Tibial artery (tissue), 4 donors: ENCODE data around the gene CHD9.

ENCODE experiments used
- DNase-seq, 2 donors: peaks; one replicate each; pipeline ENCODE4 v3.0.0-alpha.2; 2019
- H3K27ac ChIP-seq, 2 donors: fragments of 200-600 bp; sonication (generic) in 1 of 2; 1 replicate in 1 of 2; 2 replicates in 1 of 2; pipeline ENCODE4 v1.5.1; 2018 to 2019; ENCODE audit warnings: mild to moderate bottlenecking in 1 of 2
- H3K27me3 ChIP-seq, 2 donors: fragments of 200-600 bp; sonication (generic) in 1 of 2; one replicate each; pipeline versions ENCODE4 v1.5.1 to v1.6.0; 2016 to 2019
- H3K36me3 ChIP-seq, 3 donors: fragments of 200-600 bp; sonication (generic) in 2 of 3; one replicate each; pipeline ENCODE4 v1.5.1; 2016 to 2019; ENCODE audit warnings: mild to moderate bottlenecking in 2 of 3
- H3K4me1 ChIP-seq, 4 donors: fragments of 200-600 bp; sonication (generic) in 2 of 4; 1 replicate in 3 of 4; 2 replicates in 1 of 4; pipeline ENCODE4 v1.5.1; 2016 to 2019
- H3K4me3 ChIP-seq, 2 donors: fragments of 200-600 bp; sonication (generic) in 1 of 2; 1 replicate in 1 of 2; 2 replicates in 1 of 2; pipeline ENCODE4 v1.5.1; 2018 to 2019; ENCODE audit warnings: mild to moderate bottlenecking in 2 of 2
- H3K9me3 ChIP-seq, 3 donors: fragments of 200-600 bp; sonication (generic) in 1 of 3; one replicate each; pipeline ENCODE4 v1.5.1; 2016 to 2019
- intact Hi-C: fragments of 100-400 bp; cut with DNase I; formaldehyde crosslinking; loops from one replicate; pipeline ENCODE4 v1.15.0; 2023; ENCODE audit warnings: low total_unique reads
- TF ChIP-seq, protein P1 (sequence below), 2 experiments: fragments of 200-600 bp in 1 of 2; fragments of 450-650 bp in 1 of 2; IDR thresholded peaks; one replicate each; pipeline ENCODE4 v1.5.1; 2017 to 2019; ENCODE audit warnings: antibody characterized with exemption in 2 of 2, mild to moderate bottlenecking in 1 of 2, moderate library complexity in 1 of 2

Gene CHD9

DNA sequence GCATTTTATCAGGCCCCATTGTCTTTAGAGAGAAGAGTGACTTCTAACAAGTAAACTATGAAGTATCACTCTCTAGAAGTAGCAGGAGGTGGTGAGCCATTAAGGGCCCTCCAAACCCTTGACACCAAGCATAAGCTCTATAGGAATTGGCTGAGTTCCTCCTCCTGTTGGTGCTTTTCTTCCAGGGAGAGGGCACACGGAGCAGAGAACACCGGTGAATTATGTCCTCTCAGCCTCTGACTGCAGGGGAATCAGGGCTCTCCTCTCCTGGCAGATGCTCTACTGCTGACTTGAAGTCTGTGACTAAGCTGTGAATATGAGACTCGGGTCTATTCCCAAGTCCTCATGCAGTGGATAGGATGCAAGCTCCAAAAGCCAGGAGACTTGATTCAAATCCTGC lies 32.3 kb downstream of the CHD9 start:
- peaks cover 0 to 73% (median 39%) of the 10 kb centered on the region in 4 donors for H3K4me1 ChIP-seq
- intact Hi-C loops: no loop called here

DNA sequence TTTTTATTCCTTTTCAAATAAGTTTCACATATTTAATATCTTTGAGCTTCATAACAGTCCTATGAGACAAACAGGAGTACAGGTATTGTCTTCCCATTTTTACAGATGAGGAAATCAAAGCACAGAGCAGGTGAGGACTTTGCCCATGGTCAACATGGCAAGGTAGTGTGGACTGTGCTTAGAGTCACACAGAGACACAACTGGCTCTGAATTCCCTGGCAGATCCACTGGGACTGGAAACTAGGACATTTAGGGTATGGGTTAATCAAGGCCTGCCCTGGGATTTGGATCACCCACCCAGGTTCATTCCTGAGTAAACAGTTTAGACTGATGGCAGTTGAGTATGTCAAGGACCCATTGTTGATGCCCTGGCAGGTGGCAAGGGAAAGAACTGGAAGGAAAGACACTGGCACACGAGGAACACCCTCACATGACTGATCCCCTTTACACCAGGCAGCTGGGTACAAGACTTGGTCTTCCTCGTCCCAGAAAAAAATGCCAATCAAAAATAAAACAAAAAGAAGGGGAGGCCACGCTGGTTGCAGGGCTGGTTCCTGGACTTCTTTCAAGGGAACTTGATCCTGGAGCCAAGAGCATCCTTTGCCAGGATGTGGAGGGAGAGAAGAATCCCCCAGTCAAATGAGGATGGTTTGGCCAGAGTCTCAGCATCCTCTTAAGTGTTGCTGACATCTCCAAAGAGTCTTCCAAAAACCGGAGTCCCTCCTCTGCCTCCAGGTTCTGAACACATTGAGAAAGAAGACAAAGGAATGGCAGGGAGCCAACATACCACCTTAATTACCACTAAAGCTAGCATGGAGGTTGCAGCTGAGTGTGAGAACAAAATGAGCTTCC lies 34.9 kb downstream of the CHD9 start:
- no peak for DNase-seq
- TF ChIP-seq, protein P1, sequence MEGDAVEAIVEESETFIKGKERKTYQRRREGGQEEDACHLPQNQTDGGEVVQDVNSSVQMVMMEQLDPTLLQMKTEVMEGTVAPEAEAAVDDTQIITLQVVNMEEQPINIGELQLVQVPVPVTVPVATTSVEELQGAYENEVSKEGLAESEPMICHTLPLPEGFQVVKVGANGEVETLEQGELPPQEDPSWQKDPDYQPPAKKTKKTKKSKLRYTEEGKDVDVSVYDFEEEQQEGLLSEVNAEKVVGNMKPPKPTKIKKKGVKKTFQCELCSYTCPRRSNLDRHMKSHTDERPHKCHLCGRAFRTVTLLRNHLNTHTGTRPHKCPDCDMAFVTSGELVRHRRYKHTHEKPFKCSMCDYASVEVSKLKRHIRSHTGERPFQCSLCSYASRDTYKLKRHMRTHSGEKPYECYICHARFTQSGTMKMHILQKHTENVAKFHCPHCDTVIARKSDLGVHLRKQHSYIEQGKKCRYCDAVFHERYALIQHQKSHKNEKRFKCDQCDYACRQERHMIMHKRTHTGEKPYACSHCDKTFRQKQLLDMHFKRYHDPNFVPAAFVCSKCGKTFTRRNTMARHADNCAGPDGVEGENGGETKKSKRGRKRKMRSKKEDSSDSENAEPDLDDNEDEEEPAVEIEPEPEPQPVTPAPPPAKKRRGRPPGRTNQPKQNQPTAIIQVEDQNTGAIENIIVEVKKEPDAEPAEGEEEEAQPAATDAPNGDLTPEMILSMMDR (IDR thresholded peaks at IDR 0.05): no peak
- peak overlapping the region; percentile 78 to 86 for H3K27ac ChIP-seq
- H3K4me3 ChIP-seq: peak overlapping the region in 1 of 2 donors; percentile 16
- peaks cover 0 to 78% (median 58%) of the 10 kb centered on the region in 4 donors for H3K4me1 ChIP-seq
- no peaks in the 10 kb centered on the region for H3K27me3 ChIP-seq
- H3K9me3 ChIP-seq: no peaks in the 10 kb centered on the region
- intact Hi-C loops: loop anchor here (2.0 kb wide), 1 partner anchor 41 kb away; no protein-coding TSS in a partner anchor
- H3K36me3 ChIP-seq: no peaks in the 10 kb centered on the region

More for the DNA sequence above, 32.3 kb downstream of the CHD9 start:
- H3K27me3 ChIP-seq: no peaks in the 10 kb centered on the region
- no peaks in the 10 kb centered on the region for H3K9me3 ChIP-seq
- no peaks in the 10 kb centered on the region for H3K36me3 ChIP-seq
- TF ChIP-seq, protein P1 (IDR thresholded peaks at IDR 0.05): no peak
- peak overlapping the region in 1 of 2 donors; percentile 13 for H3K27ac ChIP-seq
- no peak for DNase-seq
- H3K4me3 ChIP-seq: no peak overlapping the region

DNA sequence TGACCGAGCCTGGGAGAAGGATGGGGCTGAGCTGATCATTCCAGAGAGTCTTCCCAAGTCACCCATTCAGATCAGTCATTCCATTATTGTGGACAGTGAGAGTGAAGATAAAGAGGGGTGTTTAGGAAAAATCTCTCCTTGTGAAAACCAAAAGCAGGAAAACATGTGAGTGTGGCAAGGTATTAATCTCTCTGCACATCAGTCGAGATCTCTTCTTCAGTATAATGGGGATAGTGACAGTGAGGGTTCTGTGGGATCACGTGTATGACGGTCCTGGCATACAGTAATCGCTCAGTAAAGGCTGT lies 35.4 kb downstream of the CHD9 start:
- Histone ChIP-seq H3K4me1 (peaks cover 0 to 75% (median 57%) of the 10 kb centered on the region in 4 donors), H3K36me3 (no peaks in the 10 kb centered on the region), H3K27ac (peak overlapping the region; percentile 78 to 86), H3K9me3 (no peaks in the 10 kb centered on the region), H3K4me3 (peak overlapping the region; percentile 16 to 36), H3K27me3 (no peaks in the 10 kb centered on the region)
- no peak for DNase-seq
- TF ChIP-seq, protein P1 (IDR thresholded peaks at IDR 0.05): no peak
- intact Hi-C loops: loop anchor here (2.0 kb wide), 1 partner anchor 41 kb away; no protein-coding TSS in a partner anchor

DNA sequence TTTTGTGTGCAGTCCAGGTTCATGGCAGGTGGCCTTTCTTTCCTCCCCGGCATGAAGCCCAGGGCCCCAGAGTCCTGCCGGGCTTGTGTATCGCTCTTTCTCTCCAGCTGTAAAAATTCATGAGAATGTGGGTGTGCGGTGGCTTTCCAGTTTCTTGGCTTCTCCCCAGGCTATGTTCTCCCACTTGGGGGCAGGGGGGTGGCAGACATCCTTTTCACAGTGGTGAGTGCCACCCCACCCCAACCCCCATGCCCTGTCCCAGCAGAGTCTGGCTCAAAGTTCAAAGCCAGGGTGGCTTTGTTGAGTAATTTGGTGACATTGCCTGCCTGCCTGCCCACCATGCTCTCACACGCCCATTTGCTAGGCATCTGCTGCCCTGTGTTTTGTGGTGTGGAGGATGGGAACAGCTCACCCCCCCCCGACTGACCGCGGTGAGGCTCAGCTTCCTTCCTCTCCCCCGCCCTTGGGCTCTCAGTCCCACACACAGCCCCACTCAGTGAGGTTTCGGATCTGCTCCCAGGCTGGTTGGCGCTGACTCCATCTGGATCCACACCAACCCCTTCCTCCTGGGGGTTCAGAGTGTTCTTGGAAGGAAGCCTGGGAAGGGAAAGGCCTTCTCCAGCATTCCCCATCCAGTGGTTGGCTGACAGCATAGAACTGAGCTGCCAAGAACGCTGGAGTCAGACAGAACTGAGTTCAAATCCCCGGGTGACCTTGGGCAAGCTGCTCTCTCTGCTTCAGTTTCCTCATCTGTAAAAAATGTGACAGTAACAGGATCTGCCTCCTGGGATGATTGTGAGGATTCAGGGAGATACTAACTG lies 36.0 kb downstream of the CHD9 start:
- DNase-seq: peak; percentile 97 to 99
- H3K36me3 ChIP-seq: no peaks in the 10 kb centered on the region
- H3K4me3 ChIP-seq: peak overlapping the region; percentile 16 to 36
- intact Hi-C loops: loop anchor here (2.0 kb wide), 1 partner anchor 40 kb away; no protein-coding TSS in a partner anchor
- H3K9me3 ChIP-seq: no peaks in the 10 kb centered on the region
- peaks cover 0 to 69% (median 54%) of the 10 kb centered on the region in 4 donors for H3K4me1 ChIP-seq
- peak overlapping the region; percentile 78 to 86 for H3K27ac ChIP-seq
- TF ChIP-seq, protein P1 (IDR thresholded peaks at IDR 0.05): peak in 1 of 2 experiments; percentile 3
- no peaks in the 10 kb centered on the region for H3K27me3 ChIP-seq

DNA sequence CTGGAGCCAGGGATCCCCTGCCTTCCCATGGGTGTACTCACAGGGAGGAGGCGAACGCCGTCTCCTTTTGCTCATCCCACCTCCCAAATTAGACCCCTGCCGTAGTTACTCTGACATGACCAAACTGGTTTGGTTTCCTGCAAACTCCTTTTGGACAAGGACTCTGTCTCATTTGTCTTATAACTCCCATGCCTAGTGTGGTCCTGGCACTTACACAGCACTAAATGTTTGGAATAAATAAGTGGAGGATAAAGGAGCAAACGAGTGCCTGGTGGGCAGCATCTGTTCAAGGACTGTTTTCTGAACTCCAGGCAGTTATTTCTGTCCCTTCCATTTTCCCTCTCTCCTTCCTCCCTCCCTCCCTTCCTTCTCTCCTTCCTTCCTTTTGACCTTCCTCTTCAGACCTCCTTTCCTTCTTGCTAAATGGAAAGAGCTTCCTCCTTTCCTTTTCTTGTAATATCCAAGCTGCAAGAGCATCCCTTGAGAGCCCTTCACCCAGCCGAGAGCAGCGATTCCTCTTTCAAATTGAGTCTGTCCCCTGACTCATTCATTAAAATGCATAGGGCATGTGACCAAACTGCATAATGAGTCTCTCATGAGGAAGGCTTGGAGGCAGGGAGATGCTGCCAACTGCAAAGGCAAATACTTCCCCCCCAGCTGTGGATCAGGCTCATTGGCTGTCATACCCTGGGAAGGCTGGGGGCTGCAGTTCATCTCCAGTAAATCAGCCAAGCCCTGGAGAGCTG lies 36.8 kb downstream of the CHD9 start:
- Histone ChIP-seq H3K27me3 (no peaks in the 10 kb centered on the region), H3K4me1 (peaks cover 0 to 62% (median 51%) of the 10 kb centered on the region in 4 donors), H3K4me3 (peak overlapping the region in 1 of 2 donors; percentile 6), H3K27ac (peak overlapping the region; percentile 78 to 86), H3K36me3 (no peaks in the 10 kb centered on the region), H3K9me3 (no peaks in the 10 kb centered on the region)
- TF ChIP-seq, protein P1 (IDR thresholded peaks at IDR 0.05): no peak
- intact Hi-C loops: loop anchor here (2.0 kb wide), 1 partner anchor 39 kb away; no protein-coding TSS in a partner anchor
- DNase-seq: peak; percentile 74 to 76
